Panc1 (cell line): ENCODE measurements around the gene DMP1. TPM values are rescaled to one million over a fixed set of nuclear protein-coding genes. Genes with fewer than 3 reads are reported as not detected.

ENCODE experiments used
- ATAC-seq: fragments of 200-7000 bp; cut with Tn5 transposase; 2 replicates; pipeline ENCODE4 v1.9.1; 2020; ENCODE audit warnings: mild to moderate bottlenecking, moderate library complexity
- BruUV-seq: library from RNA; stranded (reverse); fragments of 400-500 nt; replicated peaks from 2 replicates; lab custom pipeline; 2021; lab: Mats Ljungman, UMichigan
- CTCF ChIA-PET: fragments of 300-600 bp; sonication (Branson Sonifier 250); formaldehyde crosslinking; loops from one replicate; lab custom pipeline; 2022; ENCODE audit warnings: antibody characterized with exemption; lab: Charles Lee
- POLR2A ChIA-PET: fragments of 300-600 bp; sonication (Branson Sonifier 250); formaldehyde crosslinking; loops from one replicate; lab custom pipeline; 2022; ENCODE audit warnings: antibody characterized with exemption; lab: Charles Lee
- DNase-seq: peaks from one replicate; pipeline ENCODE4 v3.0.0-alpha.2; 2010; ENCODE audit warnings: low read depth, low spot score
- H3K27ac ChIP-seq: 2 replicates; pipeline ENCODE4 v1.5.1; 2011; ENCODE audit warnings: mild to moderate bottlenecking, low read length, inconsistent platforms
- H3K27me3 ChIP-seq: fragments of 200-500 bp; sonication (Bioruptor generic); 2 replicates; pipeline ENCODE4 v1.6.0; 2014; ENCODE audit warnings: low read length, inconsistent platforms; ENCODE audit not compliant: control insufficient read depth, insufficient read depth
- H3K36me3 ChIP-seq: fragments of 200-500 bp; sonication (Bioruptor generic); 2 replicates; pipeline ENCODE4 v1.5.1; 2014; ENCODE audit warnings: inconsistent platforms, mild to moderate bottlenecking, low read length, moderate library complexity; ENCODE audit not compliant: control insufficient read depth, insufficient read depth
- H3K4me1 ChIP-seq: 2 replicates; pipeline ENCODE4 v1.5.1; 2011; ENCODE audit warnings: inconsistent platforms, mild to moderate bottlenecking, low read length, moderate library complexity; ENCODE audit not compliant: control insufficient read depth, insufficient read depth
- H3K4me3 ChIP-seq, 2 experiments: 2 replicates each; pipeline ENCODE4 v1.5.1; 2011 to 2012; ENCODE audit warnings: low read depth in 2 of 2, low read length in 2 of 2, mild to moderate bottlenecking in 2 of 2, inconsistent platforms in 1 of 2, moderate library complexity in 1 of 2
- H3K9me3 ChIP-seq: fragments of 200-500 bp; sonication (Bioruptor generic); 2 replicates; pipeline ENCODE4 v1.5.1; 2014; ENCODE audit warnings: low read depth, mild to moderate bottlenecking, inconsistent platforms, low read length, moderate library complexity; ENCODE audit not compliant: control insufficient read depth, insufficient read depth
- POLR2AphosphoS5 ChIP-seq: IDR thresholded peaks from 2 replicates; pipeline ENCODE4 v1.6.1; 2012; ENCODE audit warnings: mild to moderate bottlenecking, low read depth, low read length, moderate library complexity
- SIN3A ChIP-seq: IDR thresholded peaks from 2 replicates; pipeline ENCODE4 v1.6.1; 2012; ENCODE audit warnings: low read depth, mild to moderate bottlenecking, low read length, moderate library complexity, borderline replicate concordance; ENCODE audit not compliant: insufficient read depth
- TCF7L2 ChIP-seq: IDR thresholded peaks from 2 replicates; pipeline ENCODE4 v1.6.1; 2011; ENCODE audit warnings: mild to moderate bottlenecking, low read depth, low read length, inconsistent platforms
- in situ Hi-C: cut with HindIII; loops from 2 replicates; pipeline ENCODE4 v1.10.0; 2016; ENCODE audit warnings: low sequenced_read_pairs, low pct_unique_long_range_greater_than_20kb
- intact Hi-C: fragments of 100-400 bp; cut with micrococcal nuclease; formaldehyde crosslinking; loops from one replicate; pipeline ENCODE4 v1.10.0; 2022; ENCODE audit not compliant: unreplicated experiment
- total RNA-seq: library from RNA; stranded (reverse); gene quantifications from one replicate; pipeline ENCODE4 v1.2.1, GENCODE V29; 2021; ENCODE audit not compliant: unreplicated experiment
- TF ChIP-seq, protein P1 (sequence below): fragments of 450-650 bp; IDR thresholded peaks from 2 replicates; pipeline ENCODE4 v1.5.1; 2017; ENCODE audit warnings: mild to moderate bottlenecking
- TF ChIP-seq, protein P2 (sequence below), 2 experiments: IDR thresholded peaks; 2 replicates each; pipeline ENCODE4 v1.6.1; 2011 to 2012; ENCODE audit warnings: low read depth in 2 of 2, control low read depth in 1 of 2, low read length in 1 of 2, mild to moderate bottlenecking in 1 of 2, moderate library complexity in 1 of 2; ENCODE audit not compliant: insufficient read depth in 1 of 2

The DMP1 gene
- total RNA-seq, 1 experiment from 2014 or later, result not detected

DNA sequence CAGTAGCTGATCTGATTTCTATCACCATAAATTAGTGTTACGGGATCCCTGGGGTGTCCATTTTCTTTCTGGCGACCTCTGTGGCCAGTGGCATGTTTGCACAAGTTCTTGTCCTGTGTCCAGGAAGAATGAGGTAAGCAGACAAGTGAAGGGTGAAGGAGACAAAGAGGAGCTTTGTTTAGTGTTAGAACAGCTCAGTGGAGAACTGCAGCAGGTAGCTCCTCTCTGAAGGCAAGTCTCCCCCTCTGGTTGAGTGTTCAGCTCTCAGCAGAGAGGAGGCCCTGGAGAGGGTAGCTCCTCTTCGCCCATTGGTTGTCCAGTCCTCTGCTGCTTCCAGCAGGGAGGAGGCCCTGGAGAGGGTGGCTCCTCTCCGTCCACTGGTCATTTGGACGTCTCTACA is 47.2 kb downstream of the DMP1 start:
- no peak overlapping the region for H3K4me3 ChIP-seq
- no TSS peak for BruUV-seq
- no peak for ATAC-seq
- H3K4me1 ChIP-seq, result no peaks in the 10 kb centered on the region
- in situ Hi-C loops, result no loop called here
- no peak for DNase-seq
- no peak overlapping the region for H3K27ac ChIP-seq
- no peaks in the 10 kb centered on the region for H3K36me3 ChIP-seq
- intact Hi-C loops, result no loop called here
- no peaks in the 10 kb centered on the region for H3K9me3 ChIP-seq
- H3K27me3 ChIP-seq, result no peaks in the 10 kb centered on the region
- POLR2A ChIA-PET, result no interaction called here
- TF ChIP-seq, protein P1, sequence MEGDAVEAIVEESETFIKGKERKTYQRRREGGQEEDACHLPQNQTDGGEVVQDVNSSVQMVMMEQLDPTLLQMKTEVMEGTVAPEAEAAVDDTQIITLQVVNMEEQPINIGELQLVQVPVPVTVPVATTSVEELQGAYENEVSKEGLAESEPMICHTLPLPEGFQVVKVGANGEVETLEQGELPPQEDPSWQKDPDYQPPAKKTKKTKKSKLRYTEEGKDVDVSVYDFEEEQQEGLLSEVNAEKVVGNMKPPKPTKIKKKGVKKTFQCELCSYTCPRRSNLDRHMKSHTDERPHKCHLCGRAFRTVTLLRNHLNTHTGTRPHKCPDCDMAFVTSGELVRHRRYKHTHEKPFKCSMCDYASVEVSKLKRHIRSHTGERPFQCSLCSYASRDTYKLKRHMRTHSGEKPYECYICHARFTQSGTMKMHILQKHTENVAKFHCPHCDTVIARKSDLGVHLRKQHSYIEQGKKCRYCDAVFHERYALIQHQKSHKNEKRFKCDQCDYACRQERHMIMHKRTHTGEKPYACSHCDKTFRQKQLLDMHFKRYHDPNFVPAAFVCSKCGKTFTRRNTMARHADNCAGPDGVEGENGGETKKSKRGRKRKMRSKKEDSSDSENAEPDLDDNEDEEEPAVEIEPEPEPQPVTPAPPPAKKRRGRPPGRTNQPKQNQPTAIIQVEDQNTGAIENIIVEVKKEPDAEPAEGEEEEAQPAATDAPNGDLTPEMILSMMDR, result no peak
- TF ChIP-seq TCF7L2, result no peak
- TF ChIP-seq SIN3A, result no peak
- TF ChIP-seq, protein P2, sequence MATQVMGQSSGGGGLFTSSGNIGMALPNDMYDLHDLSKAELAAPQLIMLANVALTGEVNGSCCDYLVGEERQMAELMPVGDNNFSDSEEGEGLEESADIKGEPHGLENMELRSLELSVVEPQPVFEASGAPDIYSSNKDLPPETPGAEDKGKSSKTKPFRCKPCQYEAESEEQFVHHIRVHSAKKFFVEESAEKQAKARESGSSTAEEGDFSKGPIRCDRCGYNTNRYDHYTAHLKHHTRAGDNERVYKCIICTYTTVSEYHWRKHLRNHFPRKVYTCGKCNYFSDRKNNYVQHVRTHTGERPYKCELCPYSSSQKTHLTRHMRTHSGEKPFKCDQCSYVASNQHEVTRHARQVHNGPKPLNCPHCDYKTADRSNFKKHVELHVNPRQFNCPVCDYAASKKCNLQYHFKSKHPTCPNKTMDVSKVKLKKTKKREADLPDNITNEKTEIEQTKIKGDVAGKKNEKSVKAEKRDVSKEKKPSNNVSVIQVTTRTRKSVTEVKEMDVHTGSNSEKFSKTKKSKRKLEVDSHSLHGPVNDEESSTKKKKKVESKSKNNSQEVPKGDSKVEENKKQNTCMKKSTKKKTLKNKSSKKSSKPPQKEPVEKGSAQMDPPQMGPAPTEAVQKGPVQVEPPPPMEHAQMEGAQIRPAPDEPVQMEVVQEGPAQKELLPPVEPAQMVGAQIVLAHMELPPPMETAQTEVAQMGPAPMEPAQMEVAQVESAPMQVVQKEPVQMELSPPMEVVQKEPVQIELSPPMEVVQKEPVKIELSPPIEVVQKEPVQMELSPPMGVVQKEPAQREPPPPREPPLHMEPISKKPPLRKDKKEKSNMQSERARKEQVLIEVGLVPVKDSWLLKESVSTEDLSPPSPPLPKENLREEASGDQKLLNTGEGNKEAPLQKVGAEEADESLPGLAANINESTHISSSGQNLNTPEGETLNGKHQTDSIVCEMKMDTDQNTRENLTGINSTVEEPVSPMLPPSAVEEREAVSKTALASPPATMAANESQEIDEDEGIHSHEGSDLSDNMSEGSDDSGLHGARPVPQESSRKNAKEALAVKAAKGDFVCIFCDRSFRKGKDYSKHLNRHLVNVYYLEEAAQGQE (IDR thresholded peaks at IDR 0.05; ENCODE audit: insufficient read depth in 1 of 2, low read depth in 2 of 2, low read length in 1 of 2), result no peak
- no peak for TF ChIP-seq POLR2AphosphoS5
- CTCF ChIA-PET, result no interaction called here

DNA sequence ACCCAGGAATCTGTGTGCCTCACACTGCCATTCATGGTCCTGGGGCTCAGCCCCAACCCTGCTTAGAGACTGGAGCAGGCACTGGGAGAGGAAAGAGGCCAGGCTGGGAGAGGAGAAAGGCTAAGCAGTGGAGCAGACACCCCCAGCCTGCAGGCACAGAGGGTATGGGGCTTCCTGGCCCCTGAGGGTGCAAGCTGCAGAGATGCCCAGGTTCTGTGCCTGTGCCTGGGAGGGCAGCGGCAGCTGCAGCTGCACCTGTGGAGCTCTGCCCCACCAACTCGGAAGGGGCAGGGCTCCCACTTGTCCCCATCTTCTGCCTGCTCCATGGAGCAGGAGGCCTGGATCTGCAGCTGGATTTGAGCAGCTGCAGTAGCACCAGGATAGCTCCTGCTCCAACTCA is 47.9 kb downstream of the DMP1 start:
- ATAC-seq, result no peak
- in situ Hi-C loops, result no loop called here
- BruUV-seq, result no TSS peak
- no peaks in the 10 kb centered on the region for H3K27me3 ChIP-seq
- no peaks in the 10 kb centered on the region for H3K36me3 ChIP-seq
- TF ChIP-seq SIN3A, result no peak
- TF ChIP-seq, protein P2 (IDR thresholded peaks at IDR 0.05; ENCODE audit: insufficient read depth in 1 of 2, low read depth in 2 of 2, low read length in 1 of 2), result no peak
- TF ChIP-seq, protein P1, result no peak
- TF ChIP-seq TCF7L2, result no peak
- TF ChIP-seq POLR2AphosphoS5, result no peak
- H3K4me3 ChIP-seq, result no peak overlapping the region
- DNase-seq, result no peak
- H3K4me1 ChIP-seq, result no peaks in the 10 kb centered on the region
- no peaks in the 10 kb centered on the region for H3K9me3 ChIP-seq
- ChIA-PET CTCF (no interaction called here), POLR2A (no interaction called here)
- intact Hi-C loops, result no loop called here
- no peak overlapping the region for H3K27ac ChIP-seq
